ENCODE results near the gene COPB2. TPM values are rescaled to one million over a fixed set of nuclear protein-coding genes. Genes with fewer than 3 reads are reported as not detected.

COPB2 gene
- 100 to 1,000 TPM in 1 of 4 donors, 10 to 100 TPM in 3; 69.7 to 103 (median 87.2) TPM for total RNA-seq

DNA sequence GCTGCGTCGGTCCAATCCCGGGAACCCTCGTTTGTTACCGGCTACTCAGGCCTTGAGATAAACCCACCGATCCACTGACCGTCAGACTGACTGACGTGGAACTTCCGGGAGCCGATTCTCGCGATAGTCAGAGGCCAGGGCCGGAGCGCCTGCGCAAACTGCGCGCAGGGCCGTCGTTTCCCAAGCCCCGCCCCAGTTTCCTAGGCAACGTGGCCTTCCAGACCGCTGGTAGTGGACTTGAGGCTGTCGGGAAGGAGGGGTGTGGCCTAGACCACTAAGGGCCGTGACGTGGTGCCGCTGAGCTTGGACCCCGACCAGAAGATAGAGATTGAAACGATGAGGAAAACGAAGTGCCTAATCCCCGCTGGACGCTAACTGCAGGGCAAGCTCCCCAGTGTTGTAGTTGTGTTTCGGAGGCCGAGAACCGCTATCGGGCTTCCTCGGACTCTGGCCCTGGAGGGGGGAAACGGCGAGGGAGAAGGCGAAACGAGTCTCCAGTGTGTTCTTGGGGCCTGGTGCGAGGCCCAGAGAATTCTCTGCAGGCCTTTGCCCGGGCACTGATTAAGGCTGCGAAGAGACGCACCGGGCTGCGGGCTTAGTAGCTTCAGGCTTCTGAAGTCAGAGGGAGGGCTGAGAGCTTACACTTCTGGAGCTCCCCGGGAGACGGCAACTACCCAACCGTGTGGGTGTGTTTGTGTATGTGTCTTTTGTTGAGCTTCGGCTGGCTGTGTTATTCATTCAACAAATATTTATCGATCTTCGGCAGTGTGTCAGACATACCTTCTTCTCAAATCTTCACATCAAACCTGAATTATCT is at the start of gene COPB2:
Gene COPB2 (minus strand): TSS at position 96 of the 817 bp plus-strand sequence. CDS start 97 bp downstream, outside the sequence.
- H3K9me3 ChIP-seq: no peaks in the 10 kb centered on the region
- peak; percentile 97 to 100 (median 100) for DNase-seq
- TF ChIP-seq POLR2A (IDR thresholded peaks at IDR 0.05) (peak; percentile 80 to 81), CTCF (IDR thresholded peaks at IDR 0.05) (peak in 2 of 6 experiments; percentile 4 to 13)
- peaks cover 0 to 16% (median 0%) of the 10 kb centered on the region in 4 donors for H3K4me1 ChIP-seq
- peak within 1 kb of the TSS; percentile 83 to 97 (median 92) for H3K27ac ChIP-seq
- no peaks in the 10 kb centered on the region for H3K36me3 ChIP-seq
- peak within 1 kb of the TSS; percentile 70 to 90 (median 82) for H3K4me3 ChIP-seq
- no peaks in the 10 kb centered on the region for H3K27me3 ChIP-seq

DNA sequence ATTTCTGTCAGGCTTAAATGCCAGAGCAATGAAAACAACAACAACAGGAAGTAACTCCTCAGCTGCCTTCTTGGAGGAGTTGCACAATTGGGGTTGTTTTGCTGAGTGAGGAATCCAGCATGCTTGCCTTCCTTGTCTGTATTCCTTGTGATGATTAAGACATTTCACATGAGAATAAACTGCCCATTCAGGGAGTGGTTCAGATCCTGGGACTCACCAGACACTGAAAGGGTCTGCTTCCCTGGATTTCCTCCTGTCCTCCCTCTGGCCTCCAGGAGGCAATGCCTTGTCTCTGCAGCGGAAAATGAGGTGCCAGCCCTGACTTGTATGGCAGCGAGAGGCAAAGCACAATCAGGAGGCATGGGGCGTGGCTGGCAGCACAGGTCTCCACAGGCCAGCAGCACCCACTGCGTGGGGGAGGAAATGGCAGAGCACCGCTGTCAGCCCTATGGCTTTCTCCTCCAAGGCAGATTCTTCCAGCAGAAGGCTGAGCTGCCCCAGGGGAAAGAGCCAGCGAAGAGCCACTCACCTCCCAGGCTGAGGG is 45.4 kb upstream of the COPB2 start:
- Histone ChIP-seq H3K27me3 (no peaks in the 10 kb centered on the region), H3K36me3 (no peaks in the 10 kb centered on the region), H3K27ac (peak overlapping the region in 1 of 4 donors; percentile 43), H3K4me1 (no peaks in the 10 kb centered on the region), H3K9me3 (no peaks in the 10 kb centered on the region), H3K4me3 (no peak overlapping the region)
- no peak for TF ChIP-seq POLR2A (IDR thresholded peaks at IDR 0.05)
- TF ChIP-seq CTCF (IDR thresholded peaks at IDR 0.05): no peak
- DNase-seq: no peak

DNA sequence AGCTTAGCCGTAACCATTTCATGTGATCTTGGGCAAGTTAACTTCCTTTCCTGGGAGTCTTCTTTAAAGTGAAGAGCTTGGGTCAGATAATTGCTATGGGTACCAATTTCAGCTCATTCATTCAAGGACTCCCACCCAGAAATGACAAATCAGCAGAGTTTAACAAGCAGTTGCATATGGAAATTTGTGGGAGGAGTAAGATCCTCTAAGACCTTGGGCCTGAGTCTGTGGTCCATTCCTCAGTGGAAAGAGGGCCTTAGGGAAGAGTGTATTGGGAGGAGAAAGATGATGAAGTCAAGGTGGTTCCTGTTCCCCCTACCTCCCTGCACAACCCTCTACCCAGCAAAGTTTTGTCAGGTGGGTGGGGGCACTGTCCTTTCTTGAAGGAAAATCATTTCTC is 44.8 kb upstream of the COPB2 start:
- H3K27me3 ChIP-seq: no peaks in the 10 kb centered on the region
- no peaks in the 10 kb centered on the region for H3K9me3 ChIP-seq
- H3K4me3 ChIP-seq: no peak overlapping the region
- TF ChIP-seq CTCF (IDR thresholded peaks at IDR 0.05): no peak
- no peak for TF ChIP-seq POLR2A (IDR thresholded peaks at IDR 0.05)
- DNase-seq: no peak
- no peaks in the 10 kb centered on the region for H3K36me3 ChIP-seq
- no peaks in the 10 kb centered on the region for H3K4me1 ChIP-seq
- H3K27ac ChIP-seq: peak overlapping the region in 1 of 4 donors; percentile 38

GRCh38 chr3:139433089-139433488 is 43.6 kb upstream of the COPB2 start:
- no peak for DNase-seq
- Histone ChIP-seq H3K9me3 (no peaks in the 10 kb centered on the region), H3K27ac (no peak overlapping the region), H3K4me3 (no peak overlapping the region), H3K27me3 (no peaks in the 10 kb centered on the region), H3K4me1 (no peaks in the 10 kb centered on the region), H3K36me3 (no peaks in the 10 kb centered on the region)
- TF ChIP-seq POLR2A (IDR thresholded peaks at IDR 0.05) (no peak), CTCF (IDR thresholded peaks at IDR 0.05) (no peak)

DNA sequence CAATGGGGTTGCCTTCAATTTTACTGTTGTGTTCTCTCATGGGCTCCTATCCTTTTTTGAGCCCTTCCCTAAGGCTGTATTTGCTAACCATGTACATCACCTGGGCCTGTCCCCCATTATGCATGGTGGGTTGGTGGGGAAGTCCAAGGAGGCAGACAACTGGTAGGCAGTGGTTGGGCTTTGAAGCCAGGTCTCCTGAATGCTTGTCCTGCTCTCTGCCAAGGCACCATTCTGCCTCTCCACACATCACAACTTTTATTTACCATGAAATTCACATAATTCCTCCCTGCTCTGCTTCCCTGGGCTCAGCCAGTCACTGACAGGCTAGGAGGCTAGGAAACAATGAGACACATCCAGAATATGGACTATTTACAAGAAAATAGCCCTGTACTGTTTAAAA is 41.0 kb upstream of the COPB2 start:
- Histone ChIP-seq H3K9me3 (no peaks in the 10 kb centered on the region), H3K27ac (no peak overlapping the region)
- TF ChIP-seq CTCF (IDR thresholded peaks at IDR 0.05) (no peak), POLR2A (IDR thresholded peaks at IDR 0.05) (no peak)

More for the DNA sequence above, 41.0 kb upstream of the COPB2 start:
- no peaks in the 10 kb centered on the region for H3K27me3 ChIP-seq
- no peaks in the 10 kb centered on the region for H3K4me1 ChIP-seq
- DNase-seq: no peak
- no peak overlapping the region for H3K4me3 ChIP-seq
- H3K36me3 ChIP-seq: no peaks in the 10 kb centered on the region
